ENCODE data around the gene EYS.

Gene EYS

GRCh38 chr6:65155083-65155482, 551.9 kb downstream of the EYS start:
- CTCF ChIA-PET: interaction anchor here (1.8 kb wide), 1 partner anchor 13 kb away, joined by 4 read pairs; no protein-coding TSS in a partner anchor
- POLR2A ChIA-PET: no interaction called here
- no peak for TF ChIP-seq CTCF (IDR thresholded peaks at IDR 0.05; ENCODE audit: control extremely low read depth, extremely low read depth, low read depth, missing control alignments)
- DNase-seq (ENCODE audit: extremely low spot score): no peak

- no peak for DNase-seq (ENCODE audit: extremely low spot score)
- ChIA-PET POLR2A (no interaction called here), CTCF (no interaction called here)
- TF ChIP-seq CTCF (IDR thresholded peaks at IDR 0.05; ENCODE audit: control extremely low read depth, extremely low read depth, low read depth, missing control alignments): no peak
These were observed 557.2 kb downstream of the EYS start for GRCh38 chr6:65149841-65150240.

- no peak for TF ChIP-seq CTCF (IDR thresholded peaks at IDR 0.05; ENCODE audit: control extremely low read depth, extremely low read depth, low read depth, missing control alignments)
- ChIA-PET CTCF (no interaction called here), POLR2A (no interaction called here)
- no peak for DNase-seq (ENCODE audit: extremely low spot score)
These were observed 558.2 kb downstream of the EYS start for GRCh38 chr6:65148839-65149238.

GRCh38 chr6:65135567-65135966, 571.5 kb downstream of the EYS start:
- ChIA-PET CTCF (no interaction called here), POLR2A (no interaction called here)
- no peak for TF ChIP-seq CTCF (IDR thresholded peaks at IDR 0.05; ENCODE audit: control extremely low read depth, extremely low read depth, low read depth, missing control alignments)
- no peak for DNase-seq (ENCODE audit: extremely low spot score)

GRCh38 chr6:65126667-65127066, 580.4 kb downstream of the EYS start:
- POLR2A ChIA-PET: no interaction called here
- CTCF ChIA-PET: interaction anchor here (0.8 to 0.9 kb wide), 2 partner anchors 14 to 25 kb away, joined by 3 read pairs; no protein-coding TSS in a partner anchor
- no peak for DNase-seq (ENCODE audit: extremely low spot score)
- TF ChIP-seq CTCF (IDR thresholded peaks at IDR 0.05; ENCODE audit: control extremely low read depth, extremely low read depth, low read depth, missing control alignments): no peak

GRCh38 chr6:65123521-65123920, 583.5 kb downstream of the EYS start:
- ChIA-PET POLR2A (no interaction called here), CTCF (no interaction called here)
- no peak for TF ChIP-seq CTCF (IDR thresholded peaks at IDR 0.05; ENCODE audit: control extremely low read depth, extremely low read depth, low read depth, missing control alignments)
- DNase-seq (ENCODE audit: extremely low spot score): no peak

Data from GM10248 (cell line).